SU-DHL-6 (cell line): ENCODE results near the gene PEX3.

Experiments used
- EZH2phosphoT487 ChIP-seq: fragments of 200-600 bp; sonication (generic), shearing (Covaris generic); conservative IDR thresholded peaks from 2 replicates; pipeline ENCODE4 v1.6.1; 2018; ENCODE audit warnings: mild to moderate bottlenecking, antibody characterized with exemption, low read length, moderate library complexity, mixed read lengths
- TF ChIP-seq, protein P1 (sequence below): fragments of 200-600 bp; sonication (generic); IDR thresholded peaks from one replicate; pipeline ENCODE4 v1.5.1; 2017; ENCODE audit warnings: antibody characterized with exemption, mild to moderate bottlenecking, low read length, moderate library complexity; ENCODE audit not compliant: insufficient read depth, poor library complexity, severe bottlenecking

DNA sequence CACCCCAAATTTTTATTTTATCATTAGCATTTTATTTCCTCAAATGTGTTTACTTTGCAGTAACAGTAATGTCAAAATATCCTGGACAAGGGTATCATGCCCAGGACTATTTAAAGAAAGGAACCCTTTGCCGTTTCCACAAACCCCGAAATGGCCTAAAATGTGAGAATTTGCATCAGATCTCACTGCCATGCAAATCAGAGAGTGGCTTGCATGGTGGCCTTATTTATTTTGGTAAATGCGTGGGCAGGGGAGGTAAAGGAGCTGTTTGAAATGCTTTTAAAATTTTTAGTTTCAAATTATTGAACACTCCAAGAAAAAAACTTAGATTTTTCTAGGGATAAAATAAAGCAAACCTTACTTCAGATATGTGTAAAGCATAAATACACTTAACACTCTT lies 43.9 kb upstream of the PEX3 start:
- TF ChIP-seq, protein P1, sequence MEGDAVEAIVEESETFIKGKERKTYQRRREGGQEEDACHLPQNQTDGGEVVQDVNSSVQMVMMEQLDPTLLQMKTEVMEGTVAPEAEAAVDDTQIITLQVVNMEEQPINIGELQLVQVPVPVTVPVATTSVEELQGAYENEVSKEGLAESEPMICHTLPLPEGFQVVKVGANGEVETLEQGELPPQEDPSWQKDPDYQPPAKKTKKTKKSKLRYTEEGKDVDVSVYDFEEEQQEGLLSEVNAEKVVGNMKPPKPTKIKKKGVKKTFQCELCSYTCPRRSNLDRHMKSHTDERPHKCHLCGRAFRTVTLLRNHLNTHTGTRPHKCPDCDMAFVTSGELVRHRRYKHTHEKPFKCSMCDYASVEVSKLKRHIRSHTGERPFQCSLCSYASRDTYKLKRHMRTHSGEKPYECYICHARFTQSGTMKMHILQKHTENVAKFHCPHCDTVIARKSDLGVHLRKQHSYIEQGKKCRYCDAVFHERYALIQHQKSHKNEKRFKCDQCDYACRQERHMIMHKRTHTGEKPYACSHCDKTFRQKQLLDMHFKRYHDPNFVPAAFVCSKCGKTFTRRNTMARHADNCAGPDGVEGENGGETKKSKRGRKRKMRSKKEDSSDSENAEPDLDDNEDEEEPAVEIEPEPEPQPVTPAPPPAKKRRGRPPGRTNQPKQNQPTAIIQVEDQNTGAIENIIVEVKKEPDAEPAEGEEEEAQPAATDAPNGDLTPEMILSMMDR = no peak
- no peak for TF ChIP-seq EZH2phosphoT487
